Coronary artery (tissue), 2 donors: Measurements from ENCODE around the gene SEMA4D.

ENCODE experiments used
- DNase-seq: peaks from one replicate; pipeline ENCODE4 v3.0.0-alpha.2; 2017; ENCODE audit warnings: low spot score
- H3K27ac ChIP-seq, 2 donors: fragments of 200-600 bp; sonication (generic); one replicate each; pipeline ENCODE4 v1.5.1; 2016 to 2019
- H3K4me3 ChIP-seq: fragments of 200-600 bp; sonication (generic); 2 replicates; pipeline ENCODE4 v1.5.1; 2016; ENCODE audit warnings: mild to moderate bottlenecking, moderate library complexity
- TF ChIP-seq, protein P1 (sequence below): fragments of 200-600 bp; sonication (generic); IDR thresholded peaks from one replicate; pipeline ENCODE4 v1.5.1; 2019; ENCODE audit warnings: antibody characterized with exemption

Gene SEMA4D

GRCh38 chr9:89361816-89362646 lies 135.9 kb downstream of the SEMA4D start:
- no peak overlapping the region for H3K27ac ChIP-seq
- TF ChIP-seq, protein P1, sequence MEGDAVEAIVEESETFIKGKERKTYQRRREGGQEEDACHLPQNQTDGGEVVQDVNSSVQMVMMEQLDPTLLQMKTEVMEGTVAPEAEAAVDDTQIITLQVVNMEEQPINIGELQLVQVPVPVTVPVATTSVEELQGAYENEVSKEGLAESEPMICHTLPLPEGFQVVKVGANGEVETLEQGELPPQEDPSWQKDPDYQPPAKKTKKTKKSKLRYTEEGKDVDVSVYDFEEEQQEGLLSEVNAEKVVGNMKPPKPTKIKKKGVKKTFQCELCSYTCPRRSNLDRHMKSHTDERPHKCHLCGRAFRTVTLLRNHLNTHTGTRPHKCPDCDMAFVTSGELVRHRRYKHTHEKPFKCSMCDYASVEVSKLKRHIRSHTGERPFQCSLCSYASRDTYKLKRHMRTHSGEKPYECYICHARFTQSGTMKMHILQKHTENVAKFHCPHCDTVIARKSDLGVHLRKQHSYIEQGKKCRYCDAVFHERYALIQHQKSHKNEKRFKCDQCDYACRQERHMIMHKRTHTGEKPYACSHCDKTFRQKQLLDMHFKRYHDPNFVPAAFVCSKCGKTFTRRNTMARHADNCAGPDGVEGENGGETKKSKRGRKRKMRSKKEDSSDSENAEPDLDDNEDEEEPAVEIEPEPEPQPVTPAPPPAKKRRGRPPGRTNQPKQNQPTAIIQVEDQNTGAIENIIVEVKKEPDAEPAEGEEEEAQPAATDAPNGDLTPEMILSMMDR, result no peak
- no peak overlapping the region for H3K4me3 ChIP-seq
- DNase-seq, result peak; percentile 72

GRCh38 chr9:89361031-89361430 lies 136.9 kb downstream of the SEMA4D start:
- TF ChIP-seq, protein P1, result no peak
- peak; percentile 50 for DNase-seq
- Histone ChIP-seq H3K4me3 (no peak overlapping the region), H3K27ac (no peak overlapping the region)

DNA sequence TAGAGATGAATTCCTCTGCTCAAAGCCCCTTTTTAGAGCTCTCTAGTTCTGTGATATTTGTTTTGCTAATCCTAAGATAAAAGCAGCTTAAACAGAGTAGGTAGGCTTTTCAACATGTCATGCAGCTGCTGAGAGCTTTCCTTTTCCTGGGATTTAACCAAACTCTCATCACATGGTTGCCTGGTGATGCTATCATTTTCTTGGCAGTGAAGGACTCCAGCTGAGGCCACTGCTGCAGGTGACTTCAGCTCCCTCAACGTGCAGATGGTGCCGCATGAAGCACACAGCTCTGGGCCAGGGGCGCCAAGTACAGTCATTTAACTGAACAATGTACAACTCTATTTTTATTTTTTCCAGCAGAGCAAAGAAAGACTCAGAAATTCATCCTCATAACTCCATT lies 137.4 kb downstream of the SEMA4D start:
- Histone ChIP-seq H3K4me3 (no peak overlapping the region), H3K27ac (no peak overlapping the region)
- no peak for DNase-seq
- TF ChIP-seq, protein P1, result no peak

GRCh38 chr9:89359751-89360261 lies 138.1 kb downstream of the SEMA4D start:
- no peak overlapping the region for H3K27ac ChIP-seq
- H3K4me3 ChIP-seq, result no peak overlapping the region
- peak; percentile 49 for DNase-seq
- TF ChIP-seq, protein P1, result no peak

DNA sequence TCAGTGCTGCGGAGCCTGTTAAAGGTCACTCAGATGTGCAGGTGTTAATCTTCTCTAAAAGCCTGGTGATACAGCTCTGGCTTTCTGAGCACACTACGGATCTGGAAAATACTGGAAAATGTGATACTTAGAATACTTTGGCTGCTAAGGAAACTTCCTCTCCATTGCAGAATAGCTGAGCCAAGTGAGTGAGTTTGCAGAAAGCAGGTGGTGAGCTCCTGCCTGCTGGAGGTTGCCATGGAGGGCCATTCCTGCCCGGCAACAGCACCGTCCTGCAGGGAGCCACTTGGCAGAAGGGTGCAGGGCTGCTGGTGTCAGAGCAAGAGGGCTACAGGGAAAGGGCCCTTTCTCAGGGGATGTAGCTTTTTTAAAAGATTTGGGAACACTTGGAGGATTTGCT lies 138.9 kb downstream of the SEMA4D start:
- no peak overlapping the region for H3K27ac ChIP-seq
- TF ChIP-seq, protein P1, result no peak
- DNase-seq, result peak; percentile 29

DNA sequence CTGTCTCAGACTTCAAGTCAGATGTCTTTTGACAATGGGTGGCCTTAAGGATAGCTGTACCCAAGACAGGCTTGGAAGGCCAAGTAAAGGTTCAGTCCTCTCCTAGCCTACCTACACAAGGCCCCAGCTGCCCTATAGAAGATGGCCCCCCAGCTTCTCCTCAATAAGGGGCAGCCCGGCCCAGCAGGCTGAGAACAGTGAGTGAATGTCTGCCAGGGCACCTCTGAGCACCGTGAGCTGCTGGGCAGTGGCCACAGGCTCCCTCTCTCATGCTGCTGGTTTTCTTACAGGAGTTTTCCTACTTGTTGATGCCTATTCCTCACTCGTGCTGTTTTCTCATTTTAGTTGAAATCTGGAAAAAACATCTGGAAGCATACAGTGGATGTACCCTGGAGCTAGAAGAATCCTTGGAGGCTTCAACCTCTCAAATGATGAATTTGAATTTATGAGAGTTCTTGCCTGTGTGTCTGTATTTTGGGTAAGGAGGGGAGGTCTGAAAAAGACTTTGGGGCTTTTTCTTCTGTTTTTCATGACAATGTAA lies 139.5 kb downstream of the SEMA4D start:
- peak; percentile 24 for DNase-seq
- H3K27ac ChIP-seq, result no peak overlapping the region

More for the DNA sequence above, 138.9 kb downstream of the SEMA4D start:
- H3K4me3 ChIP-seq, result no peak overlapping the region

More for the DNA sequence above, 139.5 kb downstream of the SEMA4D start:
- H3K4me3 ChIP-seq, result no peak overlapping the region
- TF ChIP-seq, protein P1, result no peak
